LHCN-M2 (cell line): ENCODE results near the gene TNFRSF1A. TPM values are rescaled to one million over a fixed set of nuclear protein-coding genes. Genes with fewer than 3 reads are reported as not detected.
"Not testable (repeated sequence)": the region's sequence is repeated elsewhere in the genome, so short reads cannot be mapped to it uniquely, and the experiment has no call there.

Experiments used
- DNase-seq: peaks from one replicate; pipeline ENCODE4 v3.0.0-alpha.2; 2012; ENCODE audit warnings: low read depth
- total RNA-seq: library from RNA; depleted of rRNA; stranded (reverse); fragments of >200 nt; gene quantifications from 2 replicates; pipeline ENCODE4 v1.2.3, GENCODE V29; 2014

The TNFRSF1A gene
- total RNA-seq, 1 experiment from 2014 or later: 233 TPM

GRCh38 chr12:6358881-6359280 is 17.0 kb upstream of the TNFRSF1A start:
- DNase-seq: no peak

GRCh38 chr12:6356374-6356820 is 14.5 kb upstream of the TNFRSF1A start:
- DNase-seq: no peak

- no peak for DNase-seq
Observed at GRCh38 chr12:6355491-6356373, 13.9 kb upstream of the TNFRSF1A start.

GRCh38 chr12:6354495-6355393 is 12.9 kb upstream of the TNFRSF1A start:
- no peak for DNase-seq

- no peak for DNase-seq
Observed at GRCh38 chr12:6352193-6353173, 10.6 kb upstream of the TNFRSF1A start.

GRCh38 chr12:6351622-6352021 is 9.7 kb upstream of the TNFRSF1A start:
- no peak for DNase-seq

- DNase-seq: no peak
Observed at GRCh38 chr12:6347367-6348338, 5.8 kb upstream of the TNFRSF1A start.

- no peak for DNase-seq
Observed at GRCh38 chr12:6346942-6347341, 5.1 kb upstream of the TNFRSF1A start.

- DNase-seq: peak; percentile 58
Observed at GRCh38 chr12:6346235-6346832, 4.5 kb upstream of the TNFRSF1A start.

- DNase-seq: peak; percentile 95
Observed at GRCh38 chr12:6345319-6346091, 3.6 kb upstream of the TNFRSF1A start.

GRCh38 chr12:6344101-6344660 is 2.3 kb upstream of the TNFRSF1A start:
- not testable (repeated sequence) for DNase-seq

GRCh38 chr12:6343518-6343917 is 1.6 kb upstream of the TNFRSF1A start:
- peak; percentile 68 for DNase-seq

- DNase-seq: no peak
Observed at GRCh38 chr12:6342140-6342889, 439 bp upstream of the TNFRSF1A start.

GRCh38 chr12:6340745-6341416 is 995 bp downstream of the TNFRSF1A start:
- no peak for DNase-seq

GRCh38 chr12:6340032-6340638 is 1.7 kb downstream of the TNFRSF1A start:
- peak; percentile 72 for DNase-seq

GRCh38 chr12:6338955-6339354 is 2.9 kb downstream of the TNFRSF1A start:
- DNase-seq: no peak

- not testable (repeated sequence) for DNase-seq
Observed at GRCh38 chr12:6338536-6338935, 3.3 kb downstream of the TNFRSF1A start.
